Measurements from ENCODE around the gene NHSL2.

The NHSL2 gene

GRCh38 chrX:72181178-72182125 is 270.8 kb downstream of the NHSL2 start, which contains the start of gene PIN4:
Gene PIN4 (plus strand): TSS chrX:72181757. CDS start chrX:72181786, 29 bp downstream.
- peak; percentile 53 for TF ChIP-seq POLR2A (IDR thresholded peaks at IDR 0.05; ENCODE audit: extremely low read depth, insufficient read length)
- TF ChIP-seq MYC (IDR thresholded peaks at IDR 0.05; ENCODE audit: low read depth, low read length), result peak; percentile 45; the same call in 1 of the 2 replicates
- no peak for TF ChIP-seq CTCF (IDR thresholded peaks at IDR 0.05; ENCODE audit: low read depth, low read length)
- peak; percentile 72 for TF ChIP-seq MAX (IDR thresholded peaks at IDR 0.05; ENCODE audit: low read depth, low read length)
- peak; percentile 96 for DNase-seq (ENCODE audit: low read depth)
- H3K4me3 ChIP-seq (ENCODE audit: low read depth, low read length), result peak within 1 kb of the TSS; percentile 95

GRCh38 chrX:72182924-72183323 is 272.3 kb downstream of the NHSL2 start:
- TF ChIP-seq CTCF (IDR thresholded peaks at IDR 0.05; ENCODE audit: low read depth, low read length) (no peak), POLR2A (IDR thresholded peaks at IDR 0.05; ENCODE audit: extremely low read depth, insufficient read length) (no peak)
- no peak for DNase-seq (ENCODE audit: low read depth)
- no peak overlapping the region for H3K4me3 ChIP-seq (ENCODE audit: low read depth, low read length)

GRCh38 chrX:72201836-72202536 is 291.3 kb downstream of the NHSL2 start:
- TF ChIP-seq CTCF (IDR thresholded peaks at IDR 0.05; ENCODE audit: low read depth, low read length), result no peak
- no peak for TF ChIP-seq MYC (IDR thresholded peaks at IDR 0.05; ENCODE audit: low read depth, low read length)
- no peak for TF ChIP-seq MAX (IDR thresholded peaks at IDR 0.05; ENCODE audit: low read depth, low read length)
- no peak for TF ChIP-seq POLR2A (IDR thresholded peaks at IDR 0.05; ENCODE audit: extremely low read depth, insufficient read length)
- DNase-seq (ENCODE audit: low read depth), result no peak
- no peak overlapping the region for H3K4me3 ChIP-seq (ENCODE audit: low read depth, low read length)

Measured in NB4 (cell line).